ENCODE measurements around the gene MYH15.

The MYH15 gene

GRCh38 chr3:108455212-108455705 is 55.1 kb downstream of the MYH15 start:
- Mint-ChIP-seq H3K4me3 (no peak overlapping the region), H3K36me3 (ENCODE audit: low read depth) (no peaks in the 10 kb centered on the region), H3K27ac (no peak overlapping the region), H3K4me1 (no peaks in the 10 kb centered on the region), H3K27me3 (ENCODE audit: low read depth) (no peaks in the 10 kb centered on the region), H3K9me3 (no peaks in the 10 kb centered on the region)
- TF ChIP-seq CTCF (IDR thresholded peaks at IDR 0.05; ENCODE audit: unreplicated experiment in 3 of 3) = no peak

- Mint-ChIP-seq H3K4me1 (no peaks in the 10 kb centered on the region), H3K4me3 (no peak overlapping the region), H3K27me3 (ENCODE audit: low read depth) (no peaks in the 10 kb centered on the region), H3K27ac (peak overlapping the region in 1 of 3 experiments; percentile 30), H3K36me3 (ENCODE audit: low read depth) (no peaks in the 10 kb centered on the region), H3K9me3 (no peaks in the 10 kb centered on the region)
- TF ChIP-seq CTCF (IDR thresholded peaks at IDR 0.05; ENCODE audit: unreplicated experiment in 3 of 3) = no peak
Measured at GRCh38 chr3:108453565-108453964, 56.8 kb downstream of the MYH15 start.

DNA sequence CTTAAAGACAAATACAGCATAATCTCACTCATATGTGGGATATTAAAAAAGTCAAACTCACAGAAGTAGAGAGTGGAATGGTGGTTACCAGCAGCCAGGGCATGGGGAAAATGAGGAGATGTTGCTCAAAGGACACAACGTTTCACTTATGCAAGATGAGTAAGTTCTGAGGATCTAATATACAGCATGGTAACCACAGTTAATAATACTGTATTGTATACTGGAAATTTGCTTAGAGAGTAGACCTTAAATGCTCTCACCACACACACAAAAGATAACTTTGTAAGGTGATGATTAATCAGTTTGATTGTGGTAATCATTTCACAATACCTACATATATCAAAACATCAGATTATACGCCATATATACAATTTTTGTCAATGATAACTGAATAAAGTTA is 60.0 kb downstream of the MYH15 start:
- H3K27ac Mint-ChIP-seq = no peak overlapping the region
- peaks cover 17% of the 10 kb centered on the region for H3K9me3 Mint-ChIP-seq
- H3K27me3 Mint-ChIP-seq (ENCODE audit: low read depth) = no peaks in the 10 kb centered on the region
- no peak for TF ChIP-seq CTCF (IDR thresholded peaks at IDR 0.05; ENCODE audit: unreplicated experiment in 3 of 3)
- no peaks in the 10 kb centered on the region for H3K4me1 Mint-ChIP-seq
- H3K4me3 Mint-ChIP-seq = no peak overlapping the region
- peaks cover 9% of the 10 kb centered on the region for H3K36me3 Mint-ChIP-seq (ENCODE audit: low read depth)

GRCh38 chr3:108448593-108448992 is 61.8 kb downstream of the MYH15 start:
- no peaks in the 10 kb centered on the region for H3K27me3 Mint-ChIP-seq (ENCODE audit: low read depth)
- H3K36me3 Mint-ChIP-seq (ENCODE audit: low read depth) = peaks cover 9% of the 10 kb centered on the region
- no peak for TF ChIP-seq CTCF (IDR thresholded peaks at IDR 0.05; ENCODE audit: unreplicated experiment in 3 of 3)
- no peak overlapping the region for H3K4me3 Mint-ChIP-seq
- H3K9me3 Mint-ChIP-seq = peaks cover 19% of the 10 kb centered on the region
- no peak overlapping the region for H3K27ac Mint-ChIP-seq
- no peaks in the 10 kb centered on the region for H3K4me1 Mint-ChIP-seq

- no peak overlapping the region for H3K4me3 Mint-ChIP-seq
- no peaks in the 10 kb centered on the region for H3K27me3 Mint-ChIP-seq (ENCODE audit: low read depth)
- no peaks in the 10 kb centered on the region for H3K4me1 Mint-ChIP-seq
- no peak overlapping the region for H3K27ac Mint-ChIP-seq
- peaks cover 19% of the 10 kb centered on the region for H3K9me3 Mint-ChIP-seq
- peaks cover 9% of the 10 kb centered on the region for H3K36me3 Mint-ChIP-seq (ENCODE audit: low read depth)
- no peak for TF ChIP-seq CTCF (IDR thresholded peaks at IDR 0.05; ENCODE audit: unreplicated experiment in 3 of 3)
Measured at GRCh38 chr3:108447096-108447847, 63.1 kb downstream of the MYH15 start.

DNA sequence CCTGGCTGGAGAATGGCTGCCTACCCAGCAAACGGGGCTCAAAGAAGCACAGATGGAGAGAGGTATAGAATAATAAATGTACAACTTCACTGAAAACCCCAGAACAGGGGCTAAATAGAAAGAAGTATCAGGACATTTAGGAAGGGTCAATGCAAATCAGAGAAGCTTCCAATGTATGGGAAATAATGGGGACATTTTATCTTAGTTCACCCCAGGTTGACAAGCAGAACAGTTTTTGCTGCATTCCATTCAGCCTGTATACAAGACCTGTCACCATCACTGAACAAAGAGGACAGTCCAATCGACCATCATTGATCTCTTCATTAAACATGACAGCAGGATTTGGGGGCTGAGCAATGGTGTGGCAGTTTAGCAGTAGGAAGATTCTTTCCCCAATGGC is 68.1 kb downstream of the MYH15 start:
- Mint-ChIP-seq H3K36me3 (ENCODE audit: low read depth) (peaks cover 7% of the 10 kb centered on the region), H3K27me3 (ENCODE audit: low read depth) (no peaks in the 10 kb centered on the region), H3K4me1 (peaks cover 38% of the 10 kb centered on the region), H3K27ac (peak overlapping the region in 1 of 3 experiments; percentile 24), H3K4me3 (no peak overlapping the region), H3K9me3 (peaks cover 18% of the 10 kb centered on the region)
- TF ChIP-seq CTCF (IDR thresholded peaks at IDR 0.05; ENCODE audit: unreplicated experiment in 3 of 3) = no peak

All from nephron (organoid).